RKO (cell line): ENCODE measurements around the gene SHC4.
"Not testable (repeated sequence)": the region's sequence is repeated elsewhere in the genome, so short reads cannot be mapped to it uniquely, and the experiment has no call there.

Source experiments
- DNase-seq: peaks from one replicate; pipeline ENCODE4 v3.0.0-alpha.2; 2016; ENCODE audit warnings: low spot score

The SHC4 gene

DNA sequence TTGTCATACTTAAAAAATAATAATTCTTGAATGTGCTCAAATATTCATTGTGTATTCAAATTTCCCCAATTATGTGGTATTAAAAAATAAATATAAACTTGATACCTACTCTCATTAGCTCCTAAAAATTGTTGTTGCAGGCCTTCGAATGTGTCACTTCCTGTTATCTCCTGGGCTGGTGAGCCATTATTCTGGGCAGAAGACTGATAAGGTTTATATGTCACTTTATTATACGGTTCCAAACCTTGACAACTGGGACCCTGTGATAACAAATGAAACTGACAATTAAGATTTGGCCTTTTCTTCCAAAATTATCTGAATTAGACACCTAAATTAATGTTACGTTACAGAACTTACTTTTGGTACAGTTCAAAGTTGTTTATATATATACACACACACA lies 167.8 kb downstream of the SHC4 start:
- no peak for DNase-seq

DNA sequence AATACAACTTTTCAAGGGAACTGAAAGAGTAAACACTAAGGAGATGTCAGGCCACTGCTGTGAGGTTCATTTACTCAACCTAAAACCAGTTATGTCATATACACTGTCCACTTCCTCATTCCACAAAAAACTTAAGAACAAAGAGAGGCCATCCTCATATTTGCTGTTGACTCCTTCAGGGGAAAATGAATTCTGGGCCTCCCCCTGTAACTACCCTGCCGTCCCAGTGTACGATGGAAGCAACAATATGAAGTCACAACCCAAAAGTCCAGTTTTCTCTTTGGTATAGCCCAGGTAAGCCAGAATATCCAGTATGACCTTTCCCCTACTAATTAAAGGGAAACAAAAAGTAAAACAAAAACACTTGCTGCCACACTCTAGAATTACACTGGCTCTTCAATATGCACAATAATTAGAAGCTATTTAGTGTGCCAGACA lies 169.0 kb downstream of the SHC4 start:
- no peak for DNase-seq

DNA sequence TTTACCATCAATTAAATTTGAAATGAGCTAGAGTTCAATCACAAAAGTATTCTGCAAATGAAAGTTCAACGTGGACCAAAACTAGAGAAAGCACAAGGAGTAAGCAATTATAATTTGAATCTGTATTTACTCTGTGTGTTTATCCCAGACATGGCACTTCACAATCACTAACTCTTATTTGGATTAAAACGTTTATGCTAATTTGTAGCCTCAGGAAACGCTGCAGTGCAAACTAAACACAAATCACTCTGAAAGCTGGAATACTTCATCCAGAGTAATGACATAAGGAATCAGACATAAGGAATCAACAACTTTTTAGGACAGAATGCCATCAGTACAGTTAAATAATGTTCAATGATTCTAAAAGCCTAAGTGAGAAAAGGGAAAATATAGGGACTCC lies 171.3 kb downstream of the SHC4 start:
- no peak for DNase-seq

DNA sequence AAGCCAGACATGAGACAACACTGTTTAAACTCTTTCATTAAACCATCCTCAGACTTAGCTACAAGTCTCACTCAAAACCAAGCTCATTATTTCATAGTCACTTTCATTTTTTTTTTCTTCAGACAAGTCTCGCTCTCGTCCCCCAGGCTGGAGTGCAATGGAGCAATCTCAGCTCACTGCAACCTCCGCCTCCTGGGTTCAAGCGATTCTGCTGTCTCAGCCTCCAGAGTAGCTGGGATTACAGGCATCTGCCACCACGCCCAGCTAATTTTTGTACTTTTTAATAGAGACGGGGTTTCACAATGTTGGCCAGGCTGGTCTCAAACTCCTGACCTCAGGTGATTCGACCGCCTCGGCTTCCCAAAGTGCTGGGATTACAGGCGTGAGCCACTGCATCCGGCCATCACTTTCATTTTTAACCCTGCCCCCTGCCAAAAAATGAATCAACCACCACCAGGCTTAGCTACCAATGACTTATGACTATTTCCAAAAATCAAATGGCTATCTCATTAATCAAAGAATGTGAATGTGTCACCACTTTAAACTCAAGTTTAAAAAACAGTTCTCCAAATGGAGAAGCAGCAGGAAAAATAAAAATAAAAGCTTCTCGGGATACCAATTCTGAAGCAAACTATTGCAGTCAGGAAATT lies 173.1 kb downstream of the SHC4 start:
- DNase-seq = not testable (repeated sequence)

DNA sequence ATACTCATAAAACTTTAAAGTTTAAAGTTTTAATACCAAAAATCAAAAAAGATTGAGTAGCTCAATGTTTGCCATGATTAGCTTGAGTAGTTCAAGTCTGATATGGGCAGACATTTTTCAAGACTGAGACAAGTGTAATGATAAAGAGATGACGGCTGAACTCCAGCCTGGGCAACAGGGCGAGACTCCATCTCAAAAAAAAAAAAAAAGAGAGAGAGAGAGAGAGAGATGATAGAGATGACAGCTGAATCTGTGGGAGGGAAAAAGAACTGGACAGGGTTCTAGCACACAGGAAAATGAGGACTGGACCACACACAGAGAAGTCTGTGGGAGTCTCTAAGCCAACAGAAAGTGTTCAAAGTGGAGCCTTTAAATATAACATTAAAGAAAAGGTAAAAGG lies 178.0 kb downstream of the SHC4 start:
- no peak for DNase-seq

DNA sequence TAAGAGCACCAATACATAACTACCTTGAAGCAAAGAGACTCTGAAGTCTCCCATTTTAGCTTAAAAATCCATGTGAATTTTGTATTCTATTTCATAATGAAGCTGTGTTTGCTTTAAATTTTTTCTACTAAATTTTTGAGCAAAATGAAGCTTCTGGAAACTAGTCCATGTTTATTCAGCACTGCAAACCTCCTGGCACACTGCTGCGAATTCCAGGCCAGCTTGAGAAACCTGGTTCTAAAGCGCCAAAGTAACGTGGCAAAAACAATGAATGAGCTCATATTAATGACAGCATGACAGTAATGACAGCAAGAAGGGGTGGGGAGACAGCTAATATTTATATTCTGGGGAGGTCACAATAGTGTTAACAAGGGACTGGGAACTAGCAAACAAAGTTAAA lies 178.5 kb downstream of the SHC4 start:
- no peak for DNase-seq

DNA sequence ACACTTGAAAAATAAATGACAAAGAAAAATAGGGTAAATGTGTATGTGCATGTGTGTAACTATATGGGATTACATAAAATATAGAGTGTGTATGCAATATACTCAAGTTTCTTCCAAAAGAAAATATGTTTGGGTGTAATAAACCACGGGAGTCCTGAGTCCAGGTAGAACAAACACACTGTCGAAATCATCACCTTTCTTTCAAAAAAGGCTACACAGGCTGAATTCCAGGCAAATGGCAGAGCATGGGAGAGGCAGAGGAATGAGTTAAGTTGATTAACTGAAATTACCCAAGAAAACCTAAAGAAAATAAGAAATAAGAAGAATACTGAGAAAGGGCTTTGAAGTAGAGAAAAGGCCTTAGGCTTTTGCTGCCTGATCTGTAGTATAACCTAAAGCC lies 179.0 kb downstream of the SHC4 start:
- DNase-seq = no peak

DNA sequence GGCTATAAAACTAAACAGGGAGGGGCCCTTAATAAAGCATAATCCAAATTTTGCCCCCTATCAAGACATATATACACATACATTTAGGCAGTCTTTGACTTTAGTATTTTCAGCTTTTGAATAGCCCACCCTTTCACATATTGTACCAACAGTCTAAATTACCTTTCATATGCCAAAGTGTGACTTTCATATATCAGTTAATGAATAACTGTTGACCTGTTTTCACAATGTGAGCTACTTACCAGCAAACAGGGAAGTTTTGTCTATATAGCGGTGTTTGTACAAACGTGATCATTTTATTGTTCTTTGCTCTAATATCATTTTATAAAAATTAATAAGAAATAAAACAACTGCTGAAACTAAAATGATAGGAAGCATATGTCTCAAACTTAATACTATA lies 180.8 kb downstream of the SHC4 start:
- DNase-seq = no peak

DNA sequence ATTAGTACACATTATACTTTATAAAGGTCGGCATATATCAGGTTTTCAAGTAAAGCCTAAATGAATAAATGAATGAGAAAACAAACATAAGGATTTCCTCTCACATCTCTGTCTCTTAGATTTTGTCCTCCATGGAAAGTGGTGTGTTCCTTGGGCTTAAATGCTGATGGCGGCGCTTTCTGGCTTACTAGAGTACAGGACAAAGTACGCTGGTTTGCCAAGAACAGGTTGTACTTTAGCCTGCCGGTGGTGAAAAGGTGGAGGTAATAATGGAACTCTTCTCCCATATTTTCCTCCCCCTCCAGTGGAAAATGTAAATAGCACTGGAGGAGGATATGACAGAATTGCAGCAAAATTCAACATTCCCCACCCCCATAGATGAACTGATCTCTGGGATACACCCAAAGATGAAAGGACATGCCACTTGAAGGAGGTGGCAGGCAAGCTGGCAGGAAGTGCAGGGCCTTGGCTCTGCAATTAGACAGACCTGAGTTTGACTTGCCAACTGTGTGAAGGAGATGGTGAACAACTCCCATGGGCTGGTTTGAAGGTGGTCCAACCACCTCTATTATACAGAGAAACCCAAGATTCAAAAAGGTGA lies 182.1 kb downstream of the SHC4 start:
- DNase-seq = no peak

DNA sequence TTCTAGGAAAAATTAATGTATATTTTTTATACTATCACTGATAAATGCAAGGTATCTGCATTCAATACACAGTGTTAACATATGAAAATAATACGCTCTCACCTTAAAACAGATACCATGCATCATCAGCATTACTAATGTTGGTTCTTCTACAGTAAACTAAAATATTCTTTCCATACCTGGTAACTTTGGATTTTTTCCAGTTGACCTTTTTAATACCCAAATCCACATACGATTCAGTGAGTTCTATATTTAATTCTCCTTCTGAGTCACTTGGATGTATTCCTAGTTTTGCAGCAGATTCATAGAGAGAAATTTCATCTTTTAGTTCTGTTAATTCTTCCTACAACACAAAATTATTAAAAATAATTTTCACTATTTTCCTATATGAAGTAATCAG lies 182.7 kb downstream of the SHC4 start:
- DNase-seq = no peak

DNA sequence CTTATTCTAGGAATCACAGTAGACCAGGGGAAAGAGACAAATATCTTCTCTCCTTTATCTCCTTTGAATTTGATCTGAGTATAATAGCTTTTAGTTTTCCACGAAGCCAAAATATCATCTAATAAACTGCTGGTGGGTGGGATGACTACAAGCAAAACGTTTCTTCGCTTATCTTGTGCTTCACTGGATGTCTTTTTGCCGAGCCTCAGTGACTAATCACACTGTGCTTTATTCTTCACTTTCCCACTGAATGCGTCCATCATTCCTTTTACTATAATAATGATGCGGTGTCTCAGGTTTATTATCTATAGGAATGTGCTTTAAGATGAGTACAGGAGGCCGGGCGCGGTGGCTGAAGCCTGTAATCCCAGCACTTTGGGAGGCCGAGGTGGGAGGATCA lies 185.4 kb downstream of the SHC4 start:
- no peak for DNase-seq

DNA sequence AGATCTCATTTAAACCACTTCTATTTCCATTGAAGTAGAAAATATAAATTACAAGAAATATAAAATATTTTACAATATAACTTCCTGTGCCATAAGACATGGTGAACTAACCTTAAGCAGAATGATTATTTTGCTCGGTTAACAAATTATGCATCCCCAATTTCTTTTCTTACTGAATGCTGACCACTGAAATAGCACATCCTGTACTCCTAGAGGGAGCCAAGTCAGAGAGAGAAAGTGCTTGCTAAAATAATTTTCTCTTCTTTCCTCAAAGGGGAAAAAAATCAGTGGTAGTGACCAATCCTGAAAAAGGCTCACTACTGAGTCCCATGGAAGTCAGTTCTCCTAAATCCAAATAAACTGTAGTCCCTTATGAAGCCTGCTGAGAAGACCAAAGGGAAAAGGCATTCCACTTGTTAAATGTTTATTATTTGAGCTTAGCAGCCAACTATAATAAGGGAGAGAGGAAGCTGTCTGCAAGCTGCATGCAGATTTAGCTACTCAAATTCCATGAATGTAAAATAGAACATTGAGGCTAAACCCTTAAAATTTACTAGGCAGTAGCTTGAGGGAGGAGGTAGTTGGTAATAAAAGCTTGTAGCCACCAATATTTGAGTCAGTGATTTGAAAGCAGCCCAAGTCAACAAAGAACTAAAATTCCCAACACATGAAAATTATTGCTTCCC lies 185.9 kb downstream of the SHC4 start:
- no peak for DNase-seq

DNA sequence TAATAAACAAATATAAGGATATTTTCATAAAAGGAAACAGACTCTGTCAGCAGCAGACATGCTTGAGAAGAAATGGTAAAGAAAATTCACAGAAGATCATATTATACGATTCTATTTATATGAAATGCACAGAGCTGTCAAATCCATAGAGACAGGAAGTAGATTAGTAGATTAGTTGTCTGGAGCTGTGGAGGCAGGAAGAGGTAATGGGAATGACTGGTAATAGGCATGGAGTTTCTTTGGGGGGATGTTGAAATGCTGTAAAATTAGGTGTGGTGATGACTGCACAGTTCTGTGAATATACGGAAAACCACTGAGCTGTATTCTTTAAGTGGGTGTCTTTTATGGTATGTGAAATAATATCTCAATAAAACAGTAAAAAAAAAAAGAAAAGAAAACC lies 188.2 kb downstream of the SHC4 start:
- no peak for DNase-seq

DNA sequence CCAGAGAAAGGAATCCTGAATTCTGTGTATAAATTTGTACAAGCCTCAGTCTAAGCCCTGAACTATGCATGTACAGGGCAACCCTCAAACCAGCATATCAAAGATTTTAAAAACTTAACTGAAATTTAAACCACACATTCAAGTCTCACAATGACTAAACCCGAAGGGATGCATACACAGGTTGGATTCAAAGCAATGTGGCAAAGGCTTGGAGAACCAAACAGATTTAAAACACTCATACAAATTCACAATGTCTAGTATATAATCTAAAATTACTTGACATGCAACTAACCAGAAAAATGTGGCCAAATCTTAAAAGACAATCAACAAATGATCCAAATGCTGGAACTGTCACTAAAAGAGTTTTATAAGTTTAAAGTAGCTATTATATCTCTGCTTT lies 189.2 kb downstream of the SHC4 start:
- DNase-seq = no peak
